T-helper 1 cell (primary cell): ENCODE measurements around the gene TMPRSS3.
"Not testable (repeated sequence)": the region's sequence is repeated elsewhere in the genome, so short reads cannot be mapped to it uniquely, and the experiment has no call there.

ENCODE experiments used
- DNase-seq, 5 donors: peaks; one replicate each; pipeline ENCODE4 v3.0.0-alpha.2; 2012 to 2020

The TMPRSS3 gene

DNA sequence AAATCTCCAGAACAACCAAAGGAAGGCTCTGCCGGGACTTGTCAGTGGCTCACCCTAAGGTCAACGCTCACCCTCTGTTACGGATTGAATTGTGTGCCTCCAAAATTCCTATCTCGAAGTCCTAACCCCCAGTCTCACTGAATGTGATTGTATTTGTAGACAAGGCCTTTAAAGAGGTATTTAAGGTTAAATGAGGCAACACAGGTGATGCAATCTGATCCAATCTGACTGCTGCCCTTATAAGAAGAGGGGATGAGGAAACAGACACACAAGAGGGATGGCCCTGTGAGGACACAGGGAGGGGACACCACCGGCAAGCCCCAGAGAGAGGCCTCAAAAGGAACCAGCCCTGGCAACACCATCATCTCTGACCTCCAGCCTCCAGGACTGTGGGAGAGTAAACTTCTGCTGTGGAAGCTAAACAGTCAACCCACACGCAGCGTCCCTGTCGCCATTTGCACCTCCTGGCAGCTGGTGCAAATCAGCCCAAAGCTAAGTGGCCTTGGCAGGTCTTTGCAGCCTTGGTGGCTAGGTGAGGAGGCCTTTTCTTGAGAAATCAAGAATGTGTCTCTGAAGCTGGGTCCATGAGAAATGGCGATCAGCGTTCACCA lies 32.1 kb upstream of the TMPRSS3 start:
- DNase-seq = no peak

DNA sequence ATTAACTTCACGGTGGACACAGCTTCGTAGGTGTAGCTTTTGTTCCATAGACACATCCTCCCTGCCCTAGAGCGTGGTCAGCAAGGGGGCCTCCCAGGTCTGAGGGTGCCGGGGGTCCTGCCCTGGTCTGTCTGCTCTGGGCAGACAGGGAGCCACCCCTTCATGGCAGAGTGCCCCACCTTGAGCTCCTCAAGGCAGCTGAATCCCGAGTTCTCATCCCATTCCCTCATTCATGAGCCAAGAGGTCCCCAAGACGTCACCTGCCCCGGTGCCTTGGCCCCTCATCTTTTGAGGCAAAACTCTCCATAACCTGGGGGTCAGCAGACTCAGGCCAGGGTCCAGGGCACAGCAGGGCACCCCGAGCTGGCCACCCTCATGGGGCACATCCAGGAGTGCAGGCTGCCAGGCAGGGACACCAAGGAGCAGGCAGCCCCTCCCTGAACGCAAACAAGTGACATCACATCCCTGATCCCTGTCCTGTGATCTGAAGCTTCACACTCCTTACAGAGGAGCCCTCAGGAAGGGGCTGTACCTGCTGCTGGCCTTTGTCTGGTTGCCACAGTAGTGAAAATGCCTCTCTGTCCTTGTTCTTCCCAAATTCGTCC lies 31.1 kb upstream of the TMPRSS3 start:
- DNase-seq = no peak

DNA sequence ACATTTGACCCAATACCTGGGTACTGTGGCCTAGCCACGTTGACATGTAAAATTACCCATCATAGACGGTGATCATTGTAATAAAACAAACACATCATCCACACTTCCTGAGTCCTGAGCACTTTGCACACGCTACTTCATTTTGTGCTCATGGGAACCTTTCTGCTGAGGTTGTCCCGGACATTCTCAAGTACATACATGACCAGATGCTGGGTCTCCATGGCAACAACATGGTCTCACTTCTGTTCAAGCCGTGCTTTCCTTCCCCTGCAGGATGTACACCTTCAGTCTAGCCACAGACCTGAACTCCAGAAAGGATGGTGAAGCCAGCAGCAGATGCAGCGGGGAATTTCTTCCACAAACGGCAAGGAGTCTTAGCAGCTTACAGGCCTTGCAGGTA lies 30.6 kb upstream of the TMPRSS3 start:
- no peak for DNase-seq

DNA sequence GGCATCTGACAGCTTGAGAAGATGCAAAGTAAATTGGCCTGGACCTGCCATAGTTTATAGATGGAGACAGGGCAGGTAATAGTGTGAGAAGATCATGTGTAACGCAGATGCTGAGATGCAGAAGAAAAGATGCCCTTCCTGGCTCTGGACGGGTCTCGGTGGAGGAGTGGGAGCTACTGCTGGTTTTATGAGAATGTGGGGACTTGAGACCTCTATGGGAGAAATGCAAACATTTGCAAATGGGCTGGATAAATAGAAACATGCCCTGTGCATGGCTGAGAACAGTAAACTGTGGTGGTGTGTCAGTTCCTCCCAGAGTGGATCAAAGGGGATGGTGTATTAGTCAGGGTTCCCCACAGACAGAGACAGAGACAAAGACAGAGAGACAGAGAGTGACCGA lies 29.7 kb upstream of the TMPRSS3 start:
- peak in 1 of 5 donors; percentile 55 for DNase-seq

DNA sequence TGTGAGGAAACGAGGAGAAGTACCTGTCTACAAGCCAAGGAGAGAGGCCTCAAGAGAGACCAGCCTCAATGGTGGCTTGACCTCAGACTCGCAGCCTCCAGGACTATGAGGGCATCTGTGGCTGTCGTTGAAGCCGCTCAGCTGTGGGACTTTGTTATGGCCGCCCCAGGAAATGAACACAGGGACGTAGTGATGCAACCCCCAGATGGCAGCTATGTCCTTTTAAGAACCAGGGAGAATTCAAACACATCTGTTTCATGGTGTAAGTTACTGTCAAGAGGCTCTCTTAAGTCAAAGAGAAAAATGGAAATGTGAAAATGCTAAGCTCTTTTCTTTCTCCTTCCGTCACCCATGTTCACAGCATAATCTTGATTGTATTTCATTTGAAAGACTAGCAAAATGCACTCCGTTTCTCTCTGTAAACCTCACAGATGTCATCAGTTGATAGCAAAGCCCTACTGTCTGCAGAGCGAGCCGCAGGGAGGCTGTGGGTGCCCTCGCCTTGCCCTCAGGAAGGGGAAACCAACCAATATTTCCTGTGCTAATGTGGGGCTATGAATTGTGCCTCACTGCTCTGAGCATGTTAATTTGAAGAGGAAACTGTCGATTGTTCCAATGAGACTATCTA lies 29.2 kb upstream of the TMPRSS3 start:
- DNase-seq = peak; percentile 54 to 91 (median 68)

DNA sequence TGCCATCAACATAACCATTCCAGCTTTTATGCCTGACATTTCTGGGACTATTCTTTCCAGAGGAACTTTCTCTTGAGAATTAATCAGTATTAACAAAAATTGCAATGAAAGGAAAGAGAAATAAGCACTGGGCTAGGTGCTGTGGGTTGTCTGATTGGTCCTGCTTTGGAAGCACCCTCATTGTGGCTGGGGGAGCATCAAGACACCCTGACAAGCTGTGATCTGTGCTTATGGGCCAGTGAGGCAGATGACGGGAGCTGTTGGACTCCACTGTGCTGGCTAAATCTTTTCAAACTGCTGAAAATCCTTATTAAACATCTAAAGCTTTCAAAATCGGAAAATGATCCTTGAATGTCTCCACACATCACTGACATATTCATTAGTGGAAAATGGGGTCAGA lies 27.8 kb upstream of the TMPRSS3 start:
- DNase-seq = no peak

DNA sequence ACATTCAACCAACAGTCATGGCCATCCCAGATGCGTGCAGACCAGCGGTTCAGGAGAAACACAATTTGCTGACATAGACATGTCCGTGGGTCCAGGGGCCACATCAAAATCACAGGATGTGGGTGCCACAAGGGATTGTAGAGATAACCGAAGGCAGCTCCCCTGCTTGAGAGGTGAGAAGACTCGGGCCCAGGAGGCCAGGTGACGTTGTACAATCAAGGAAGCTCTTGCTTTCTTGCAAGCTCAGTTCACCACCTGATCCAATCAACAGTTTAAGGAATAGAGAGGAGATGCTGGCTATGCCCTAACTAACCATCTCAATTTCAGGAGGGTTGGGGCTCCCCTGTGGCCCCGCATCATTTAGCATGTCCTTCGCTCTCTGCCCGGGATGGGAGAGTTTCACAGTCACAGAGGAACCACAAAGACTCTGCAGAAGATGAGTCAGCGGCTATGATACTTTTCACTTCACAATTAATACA lies 27.4 kb upstream of the TMPRSS3 start:
- DNase-seq = peak in 2 of 5 donors; percentile 32 to 76

DNA sequence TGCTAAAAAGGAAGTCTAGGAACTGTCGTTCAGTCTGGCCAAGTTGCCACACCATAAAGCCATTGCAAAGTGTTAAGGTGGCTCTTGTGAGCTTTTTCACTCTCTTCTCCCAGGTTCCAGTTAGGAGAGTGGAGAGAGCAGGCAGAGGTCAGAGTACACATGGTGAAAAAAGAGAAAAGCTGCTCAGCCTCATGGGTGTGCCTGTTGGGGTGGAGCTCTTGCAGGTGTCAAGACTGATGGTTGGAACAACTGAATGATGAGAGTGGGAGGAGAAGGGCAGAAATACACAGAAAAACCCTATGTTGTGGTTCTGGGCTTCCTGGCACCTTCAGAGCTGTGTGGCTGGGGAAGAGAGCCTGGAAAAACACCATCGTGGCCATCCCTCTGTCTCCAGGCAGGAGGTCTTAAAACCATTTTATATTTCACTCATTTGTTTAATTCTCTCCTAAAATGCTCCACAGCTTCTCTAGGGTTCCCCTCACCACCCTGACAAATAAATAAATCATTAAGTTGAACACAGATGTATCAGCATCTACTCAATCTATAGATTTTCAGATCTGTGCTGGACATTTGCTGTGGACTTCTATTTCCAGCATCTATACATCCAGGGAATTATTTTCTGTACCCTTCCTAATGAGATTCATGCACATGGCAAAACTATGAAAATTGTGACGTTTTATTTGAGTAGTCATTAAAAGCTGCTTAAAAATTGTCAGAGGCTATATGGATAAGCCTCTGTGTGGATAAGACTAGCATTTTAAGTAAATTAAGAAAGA lies 25.4 kb upstream of the TMPRSS3 start:
- DNase-seq = peak in 1 of 5 donors; percentile 59

DNA sequence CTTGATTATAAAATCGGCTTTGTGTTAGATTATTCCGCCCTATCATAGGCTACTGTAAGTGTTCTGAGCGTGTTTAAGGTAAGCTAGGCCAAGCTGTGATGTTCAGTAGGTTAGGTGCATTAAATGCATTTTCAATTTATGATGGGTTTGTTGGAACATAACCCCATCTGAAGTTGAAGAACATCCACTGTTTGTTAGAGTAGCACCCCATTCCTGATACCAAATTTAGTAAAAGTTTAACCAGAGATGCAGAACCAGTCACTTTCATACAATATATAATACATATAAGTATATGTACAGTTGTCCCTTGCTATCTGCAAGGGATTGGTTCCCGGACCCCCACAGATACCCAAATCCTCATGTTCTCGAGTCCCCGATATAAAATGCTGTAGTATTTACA lies 24.0 kb upstream of the TMPRSS3 start:
- DNase-seq = no peak

DNA sequence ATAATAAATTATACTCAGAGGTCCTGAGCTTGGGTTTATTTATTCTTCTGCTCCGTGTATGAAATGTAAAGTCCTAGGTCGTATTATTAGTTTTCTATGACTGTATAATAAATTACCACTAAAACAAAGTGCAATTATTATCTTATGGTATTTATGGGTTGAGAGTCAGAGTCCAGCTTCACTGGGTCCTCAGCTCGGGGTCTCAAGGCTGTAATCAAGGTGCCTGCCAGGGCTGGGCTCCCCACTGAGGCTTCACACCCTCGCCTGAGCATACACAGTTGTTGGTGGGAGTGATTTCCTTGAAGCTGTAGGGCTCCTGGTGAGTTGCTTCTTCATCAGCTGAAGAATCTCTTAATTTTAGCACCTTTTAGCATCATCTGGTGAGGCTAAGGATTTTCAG lies 23.0 kb upstream of the TMPRSS3 start:
- no peak for DNase-seq

DNA sequence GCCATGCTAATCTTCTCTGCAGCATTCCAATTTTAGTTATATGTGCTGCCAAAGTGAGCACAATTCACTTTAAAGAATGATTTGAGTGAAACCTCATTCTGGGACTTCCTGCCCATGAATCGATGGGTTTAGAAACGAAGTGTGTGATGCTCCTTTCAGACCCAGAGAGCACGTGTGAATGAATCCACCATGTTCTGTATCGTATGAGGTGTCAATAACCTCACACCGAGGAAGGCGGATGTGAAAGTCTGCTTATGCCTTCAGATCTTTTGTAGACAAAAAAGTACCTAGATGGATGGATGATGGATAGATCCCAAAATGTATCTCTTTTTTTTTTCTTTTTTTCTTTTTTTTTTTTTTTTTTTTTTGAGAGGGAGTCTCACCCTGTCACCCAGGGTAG lies 21.7 kb upstream of the TMPRSS3 start:
- DNase-seq = peak in 1 of 5 donors; percentile 81

DNA sequence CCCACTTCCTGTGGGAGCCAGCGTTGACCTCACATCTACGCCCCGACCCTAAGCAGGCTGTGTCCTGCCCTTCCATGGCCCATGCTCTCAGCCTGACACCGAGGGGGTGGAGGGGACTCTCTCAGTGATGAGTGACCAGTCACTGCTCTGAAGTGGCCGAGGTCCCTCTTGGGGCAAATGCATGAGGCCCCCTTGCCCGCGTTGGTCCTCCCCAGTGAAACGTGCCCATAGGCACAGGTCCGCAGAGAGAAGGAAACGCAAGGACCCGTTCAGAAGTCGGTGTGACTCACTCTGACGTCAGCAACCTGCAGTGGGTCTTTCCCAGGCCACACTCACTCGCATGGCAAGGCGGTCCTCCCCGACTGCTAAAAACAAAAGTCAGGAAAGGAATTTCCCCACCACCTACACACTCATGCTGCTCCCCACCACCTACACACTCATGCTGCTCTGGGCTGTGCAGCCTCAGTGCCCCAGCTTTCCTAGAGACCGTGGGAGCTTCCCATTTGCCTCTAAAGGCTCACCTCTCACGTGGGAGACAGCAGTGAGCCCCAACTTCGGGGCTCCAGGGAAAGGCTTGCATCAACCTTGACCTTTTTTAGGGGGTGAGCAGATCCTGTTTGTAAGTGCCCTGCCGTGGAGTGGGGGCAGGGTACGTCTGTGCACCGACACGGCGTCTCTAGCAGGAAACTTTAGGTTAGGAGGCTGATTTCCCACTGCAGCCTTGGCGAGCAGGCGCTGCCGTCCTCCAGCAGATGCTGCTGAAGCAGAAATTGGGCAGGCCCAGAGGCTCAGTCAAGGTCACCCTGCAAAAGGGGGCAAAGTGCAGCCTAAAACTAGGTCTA lies 19.3 kb upstream of the TMPRSS3 start:
- peak; percentile 77 to 92 (median 85) for DNase-seq

DNA sequence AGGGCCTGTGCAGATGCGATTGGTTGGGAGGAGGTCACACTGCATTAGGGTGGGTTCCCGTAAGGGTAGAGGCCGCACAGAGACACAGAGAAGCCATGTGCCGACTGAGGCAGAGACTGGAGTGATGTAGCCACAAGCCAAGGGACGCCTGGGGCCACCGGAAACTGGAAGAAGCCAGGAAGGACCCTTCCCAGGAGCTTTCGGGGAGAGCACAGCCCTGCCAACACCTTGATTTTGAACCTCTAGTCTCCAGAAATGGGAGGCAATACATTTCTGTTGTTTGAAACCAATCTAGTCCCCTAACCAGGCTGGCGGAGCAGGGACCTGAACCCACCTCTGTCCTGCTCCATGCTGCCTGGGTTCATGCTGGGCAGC lies 18.7 kb upstream of the TMPRSS3 start:
- DNase-seq = no peak

DNA sequence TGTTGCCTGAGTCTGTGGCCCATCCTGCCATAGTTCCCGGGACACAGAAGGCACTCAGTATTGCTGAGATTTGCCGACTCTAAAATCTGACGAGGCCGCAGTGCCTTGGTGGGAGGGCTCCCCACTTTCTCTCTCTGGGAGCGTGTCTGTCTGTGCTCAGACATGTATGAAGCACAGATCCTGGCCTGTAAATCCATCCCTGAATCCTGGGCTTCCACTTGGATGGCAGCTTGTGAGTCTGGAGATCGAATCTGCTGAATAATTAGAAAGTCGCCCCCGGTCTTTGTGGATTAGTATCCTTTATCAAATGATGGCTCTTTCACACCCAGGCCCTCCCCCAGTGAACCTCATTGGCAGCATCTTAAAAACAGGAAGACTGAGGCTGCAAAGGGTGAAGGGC lies 18.2 kb upstream of the TMPRSS3 start:
- DNase-seq = no peak

DNA sequence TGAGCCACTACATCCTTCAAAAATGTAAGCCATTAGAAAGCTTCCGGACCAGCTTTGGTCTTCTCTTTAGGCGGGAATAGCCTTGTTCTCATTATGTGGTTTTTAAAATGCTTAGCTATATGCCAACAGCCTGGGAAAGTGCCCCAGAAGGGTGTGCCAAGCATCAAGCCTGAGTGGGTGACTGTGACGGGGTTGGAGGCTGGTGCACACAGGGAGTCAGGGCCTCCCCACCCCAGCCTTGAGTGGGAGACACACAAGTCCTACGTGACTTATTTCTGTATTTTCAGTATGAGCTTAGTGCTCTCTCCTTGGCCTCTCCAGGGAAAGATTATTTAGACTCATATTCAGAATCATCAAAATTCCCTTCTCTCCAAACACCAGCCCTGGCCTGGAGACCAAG lies 17.6 kb upstream of the TMPRSS3 start:
- no peak for DNase-seq

DNA sequence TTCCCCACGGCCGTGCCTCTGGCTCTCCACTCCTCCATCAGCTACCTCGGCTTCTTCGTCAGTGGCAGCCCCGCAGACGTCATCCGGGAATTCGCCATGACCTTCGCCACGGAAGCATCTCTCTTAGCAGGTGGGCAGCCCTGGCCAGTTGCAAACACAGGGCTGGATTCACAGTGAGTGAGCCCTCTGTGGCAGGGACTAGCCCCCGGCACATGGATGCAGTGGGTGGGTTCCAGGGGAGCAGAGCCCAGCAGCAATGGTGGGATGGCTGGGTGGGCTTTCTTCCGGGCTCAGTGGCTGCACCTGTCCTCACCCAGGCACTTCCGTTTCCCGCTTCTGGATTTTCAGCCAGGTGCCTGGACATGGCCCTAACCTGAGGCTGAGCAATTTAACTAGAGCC lies 17.2 kb upstream of the TMPRSS3 start:
- DNase-seq = no peak

DNA sequence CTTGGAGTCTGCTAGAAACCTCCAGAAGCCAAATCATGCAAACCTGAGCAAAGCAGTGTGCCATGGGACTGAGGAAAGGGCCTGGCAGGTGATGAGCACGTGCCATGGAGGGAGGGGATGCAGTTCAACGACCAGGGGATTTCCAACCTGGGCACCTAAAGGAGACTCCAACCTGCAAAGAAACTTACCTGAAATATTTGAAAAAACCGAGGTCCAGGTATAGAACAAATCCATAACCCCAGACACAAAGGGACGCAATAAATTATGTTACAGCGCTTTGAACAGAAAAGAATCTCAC lies 16.7 kb upstream of the TMPRSS3 start:
- no peak for DNase-seq

DNA sequence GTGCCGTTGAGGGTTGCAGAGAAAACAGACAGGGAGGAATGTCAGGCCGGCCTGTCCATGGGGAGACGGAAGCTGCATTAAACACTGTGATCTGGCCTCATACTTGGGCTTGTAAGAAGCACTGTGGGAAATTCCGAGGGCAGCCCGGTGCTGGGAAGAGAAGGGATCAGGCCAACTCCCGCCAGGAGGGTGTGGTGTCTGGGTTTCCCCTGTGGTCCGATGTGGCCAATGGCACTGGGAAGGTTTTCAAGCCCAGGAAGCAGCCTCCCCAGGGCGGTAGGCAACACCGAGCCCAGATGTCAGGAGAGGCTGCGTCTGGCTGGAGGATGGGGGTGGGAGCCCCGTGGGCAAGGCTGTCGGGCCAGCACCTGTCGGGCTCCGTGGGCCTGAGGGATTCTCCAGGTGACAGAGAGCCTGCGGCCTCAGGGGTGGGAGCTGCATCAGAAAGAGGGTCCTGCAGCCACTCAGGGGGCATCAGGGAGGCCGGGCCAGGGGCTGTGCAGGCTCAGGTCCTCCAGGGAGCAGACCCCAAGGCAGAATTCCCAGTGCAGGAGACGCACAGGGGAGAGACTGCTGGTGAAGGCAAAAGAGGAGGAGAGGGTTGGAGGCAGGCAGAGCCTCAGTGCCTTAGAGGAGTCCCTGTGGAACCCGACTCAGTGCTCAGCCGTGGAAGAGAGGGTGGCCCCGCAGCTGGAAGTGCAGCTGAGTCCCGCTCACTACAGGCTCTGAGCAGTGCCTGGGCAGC lies 16.2 kb upstream of the TMPRSS3 start:
- no peak for DNase-seq

DNA sequence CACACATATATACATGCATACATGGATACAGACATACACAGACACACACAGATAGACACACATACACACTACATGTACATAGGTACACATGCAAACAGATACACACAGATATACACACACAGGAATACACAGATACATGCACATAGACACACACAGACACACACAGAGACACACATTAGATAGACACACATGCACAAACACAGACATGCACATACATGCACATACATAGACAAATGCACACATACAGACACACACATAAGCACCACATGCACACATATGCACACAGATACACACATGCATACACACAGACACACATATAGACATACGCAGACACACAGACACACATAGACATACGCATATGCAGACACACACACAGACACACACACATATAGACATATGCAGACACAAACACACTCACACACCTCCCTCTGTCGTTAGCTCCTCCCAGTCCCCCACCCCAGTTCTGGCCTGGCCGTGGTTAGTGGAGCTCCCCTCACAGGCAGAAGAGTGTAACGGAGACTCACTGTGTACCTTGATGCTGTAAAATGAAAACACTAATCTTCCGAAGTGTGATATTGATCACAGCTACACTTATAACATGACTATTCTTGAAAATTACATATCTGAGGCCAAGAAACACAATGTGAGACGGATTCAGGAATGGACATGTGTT lies 15.5 kb upstream of the TMPRSS3 start:
- no peak for DNase-seq

DNA sequence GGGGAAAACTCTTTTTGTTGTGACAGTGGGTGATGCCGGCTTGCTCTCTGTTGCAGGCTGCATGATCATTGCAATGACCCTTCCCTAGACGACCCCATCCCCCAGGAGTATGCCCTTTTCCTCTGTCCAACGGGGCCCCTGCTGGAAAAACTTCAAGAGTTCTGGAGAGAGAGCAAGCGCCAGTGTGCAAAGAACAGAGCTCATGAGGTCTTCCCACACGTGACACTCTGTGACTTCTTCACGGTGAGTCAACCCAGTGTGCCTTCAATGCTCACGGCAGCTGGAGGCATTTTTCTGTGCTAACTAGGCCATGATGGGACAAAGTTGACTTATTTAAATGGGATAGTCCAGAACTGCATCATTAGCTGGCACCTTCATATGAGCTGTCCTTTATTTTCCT lies 13.5 kb upstream of the TMPRSS3 start:
- no peak for DNase-seq

DNA sequence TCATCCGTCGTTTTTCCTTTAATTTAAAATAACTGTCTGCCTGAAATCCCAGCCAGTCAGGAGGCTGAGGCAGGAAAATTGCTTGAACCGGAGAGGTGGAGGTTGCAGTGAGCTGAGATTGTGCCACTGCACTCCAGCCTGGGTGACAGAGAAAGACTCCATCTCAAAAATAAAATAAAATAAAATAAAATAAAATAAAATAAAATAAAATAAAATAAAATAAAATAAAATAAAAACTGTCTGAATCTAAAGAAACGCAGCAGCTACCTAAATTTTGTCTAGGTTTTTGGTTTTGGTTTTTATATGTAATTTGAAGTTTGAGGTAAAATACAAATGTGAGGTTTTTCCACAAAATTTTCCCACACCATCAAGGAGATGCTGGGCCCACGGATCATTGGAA lies 12.9 kb upstream of the TMPRSS3 start:
- not testable (repeated sequence) for DNase-seq

DNA sequence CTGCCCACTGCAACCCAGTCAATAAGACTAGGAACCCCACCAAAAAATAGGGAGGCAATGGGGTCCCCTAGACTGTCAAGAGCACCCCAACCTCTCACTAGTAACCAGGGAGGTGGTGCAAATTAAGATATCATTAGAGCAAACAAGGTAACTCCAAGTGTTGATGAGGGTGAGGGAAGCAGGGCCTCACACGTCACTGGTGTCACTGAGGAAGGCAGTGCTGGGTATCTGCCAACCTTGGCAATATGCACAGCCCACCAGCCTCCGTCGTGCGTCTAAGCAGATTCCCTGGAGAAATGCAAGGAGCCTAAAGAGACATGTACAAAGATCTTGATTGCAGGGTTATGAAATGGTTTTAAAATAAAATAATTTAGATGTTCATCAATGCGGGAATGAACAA lies 11.6 kb upstream of the TMPRSS3 start:
- DNase-seq = no peak
